Liver (tissue), 3 donors: ENCODE data around the gene MED29.

Experiments
- ATF3 ChIP-seq: IDR thresholded peaks from 2 replicates; pipeline ENCODE4 v1.6.1; 2016; ENCODE audit warnings: antibody characterized with exemption
- CTCF ChIP-seq: fragments of 150-350 bp; IDR thresholded peaks from 2 replicates; pipeline ENCODE4 v1.5.1; 2017; ENCODE audit warnings: improper control_type of control experiment, low read depth, low read length; ENCODE audit not compliant: missing input control
- GABPA ChIP-seq, 2 donors: IDR thresholded peaks in 1 of 2; conservative IDR thresholded peaks in 1 of 2; 2 replicates each; pipeline ENCODE4 v1.6.1; 2016; ENCODE audit warnings: antibody characterized with exemption in 2 of 2, mild to moderate bottlenecking in 1 of 2, moderate library complexity in 1 of 2
- JUND ChIP-seq, 2 donors: IDR thresholded peaks; 2 replicates each; pipeline ENCODE4 v1.6.1; 2016; ENCODE audit warnings: antibody characterized with exemption in 2 of 2
- NR2F2 ChIP-seq: IDR thresholded peaks from 2 replicates; pipeline ENCODE4 v1.6.1; 2016; ENCODE audit warnings: antibody characterized with exemption
- RAD21 ChIP-seq, 2 donors: IDR thresholded peaks; 2 replicates each; pipeline ENCODE4 v1.6.1; 2016; ENCODE audit warnings: antibody characterized with exemption in 2 of 2, mild to moderate bottlenecking in 2 of 2
- REST ChIP-seq: IDR thresholded peaks from 2 replicates; pipeline ENCODE4 v1.6.1; 2016; ENCODE audit warnings: antibody characterized with exemption, mild to moderate bottlenecking
- SP1 ChIP-seq: IDR thresholded peaks from 2 replicates; pipeline ENCODE4 v1.6.1; 2018; ENCODE audit warnings: antibody characterized with exemption, mild to moderate bottlenecking
- YY1 ChIP-seq: IDR thresholded peaks from 2 replicates; pipeline ENCODE4 v1.6.1; 2016; ENCODE audit warnings: antibody characterized with exemption, mild to moderate bottlenecking
- ZBTB33 ChIP-seq: IDR thresholded peaks from 2 replicates; pipeline ENCODE4 v1.6.1; 2016; ENCODE audit warnings: antibody characterized with exemption
- donor health status: healthy.
- donor health status: healthy.

- TF ChIP-seq CTCF (no peak), SP1 (no peak), RAD21 (IDR thresholded peaks at IDR 0.05) (no peak), YY1 (no peak), ZBTB33 (no peak), JUND (IDR thresholded peaks at IDR 0.05) (no peak), GABPA (IDR thresholded peaks at IDR 0.05 in 1 of 2, conservative IDR thresholded peaks at IDR 0.05 in 1 of 2) (no peak), NR2F2 (no peak), ATF3 (no peak), REST (no peak)
These were observed 41.0 kb upstream of the MED29 start for GRCh38 chr19:39350156-39350555.
